Endodermal cell (in vitro differentiated cells): ENCODE data around the gene EVI2B. TPM values are rescaled to one million over a fixed set of nuclear protein-coding genes. Genes with fewer than 3 reads are reported as not detected.

Experiments used
- DNase-seq: peaks from one replicate; pipeline ENCODE4 v3.0.0-alpha.2; 2017
- H3K27ac ChIP-seq: 2 replicates; pipeline ENCODE4 v1.5.1; 2013; ENCODE audit warnings: mild to moderate bottlenecking, low read depth, low read length, moderate library complexity
- H3K27me3 ChIP-seq: 2 replicates; pipeline ENCODE4 v1.6.1; 2013; ENCODE audit warnings: mild to moderate bottlenecking, low read length, moderate library complexity; ENCODE audit not compliant: insufficient read depth, control insufficient read depth, poor library complexity, severe bottlenecking
- H3K36me3 ChIP-seq: 2 replicates; pipeline ENCODE4 v1.7.0; 2013; ENCODE audit warnings: mild to moderate bottlenecking, low read length, moderate library complexity; ENCODE audit not compliant: control insufficient read depth, insufficient read depth
- H3K4me1 ChIP-seq: one replicate; pipeline ENCODE4 v1.7.0; 2013; ENCODE audit warnings: low read length; ENCODE audit not compliant: control insufficient read depth, insufficient read depth
- H3K4me3 ChIP-seq: 2 replicates; pipeline ENCODE4 v1.5.1; 2013; ENCODE audit warnings: mild to moderate bottlenecking, low read length, moderate library complexity
- H3K9ac ChIP-seq: 2 replicates; pipeline ENCODE4 v1.6.1; 2013; ENCODE audit warnings: mild to moderate bottlenecking, low read length, moderate library complexity; ENCODE audit not compliant: poor library complexity, severe bottlenecking; ENCODE audit errors: extremely low read depth
- H3K9me3 ChIP-seq: 2 replicates; pipeline ENCODE4 v1.6.1; 2013; ENCODE audit warnings: mild to moderate bottlenecking, low read length, moderate library complexity; ENCODE audit not compliant: control insufficient read depth
- H3K27ac Mint-ChIP-seq: 2 replicates; pipeline ENCODE4 v1.8.0; 2020; ENCODE audit warnings: mixed read lengths
- H3K27me3 Mint-ChIP-seq: 2 replicates; pipeline ENCODE4 v1.8.0; 2021; ENCODE audit warnings: mild to moderate bottlenecking, mixed read lengths; ENCODE audit not compliant: insufficient read depth
- H3K36me3 Mint-ChIP-seq: 2 replicates; pipeline ENCODE4 v1.8.0; 2020; ENCODE audit warnings: low read depth, mixed read lengths
- H3K4me1 Mint-ChIP-seq: 2 replicates; pipeline ENCODE4 v1.8.0; 2020; ENCODE audit warnings: mixed read lengths
- H3K4me3 Mint-ChIP-seq: 2 replicates; pipeline ENCODE4 v1.8.0; 2020; ENCODE audit warnings: mild to moderate bottlenecking, moderate library complexity, mixed read lengths
- H3K9me3 Mint-ChIP-seq: 2 replicates; pipeline ENCODE4 v1.8.0; 2020; ENCODE audit warnings: mild to moderate bottlenecking, mixed read lengths
- CTCF ChIP-seq: fragments of 200-600 bp; sonication (generic); conservative IDR thresholded peaks from 2 replicates; pipeline ENCODE4 v1.5.0; 2021; ENCODE audit warnings: antibody characterized with exemption, mild to moderate bottlenecking
- WGBS, 2 experiments: methylation state at CpG; one replicate each; pipeline versions ENCODE4 v1.1.5 to v1.1.7; 2013; ENCODE audit warnings: missing lambda C conversion rate in 2 of 2, mixed read lengths in 1 of 2; ENCODE audit not compliant: insufficient coverage in 1 of 2, insufficient read length in 1 of 2; 5-methylcytosine and 5-hydroxymethylcytosine counted together
- total RNA-seq, 2 donors: library from RNA; stranded (reverse); fragmentation: NEBNext Ultra II Directional in 1 of 2; extraction: Animal tissue kit (Norgen Biotek cat#: 25700) in 1 of 2; gene quantifications; 2 replicates in 1 of 2; 3 replicates in 1 of 2; pipeline ENCODE4 v1.2.1, GENCODE V29; 2021

Gene EVI2B
- total RNA-seq, 2 donors from 2014 or later = not detected

DNA sequence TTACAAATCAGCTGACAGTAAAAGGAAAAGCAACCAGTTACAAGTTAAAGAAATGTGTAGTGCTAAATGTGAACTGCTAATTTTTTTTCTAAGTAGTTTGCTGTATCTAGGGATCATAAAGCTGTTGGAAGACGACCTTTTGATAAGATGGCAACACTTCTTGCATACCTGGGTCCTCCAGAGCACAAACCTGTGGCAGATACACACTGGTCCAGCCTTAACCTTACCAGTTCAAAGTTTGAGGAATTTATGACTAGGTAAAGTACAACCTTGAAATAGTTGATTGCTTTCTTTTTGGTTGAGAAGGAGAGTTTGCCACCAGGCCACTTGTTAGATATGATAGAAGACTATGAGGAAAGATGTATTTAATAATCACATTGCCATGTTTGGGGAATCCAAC is 52.3 kb downstream of the EVI2B start:
- H3K4me1 ChIP-seq = no peaks in the 10 kb centered on the region
- no peak overlapping the region for H3K4me3 Mint-ChIP-seq
- no peaks in the 10 kb centered on the region for H3K9me3 Mint-ChIP-seq
- H3K27ac ChIP-seq = no peak overlapping the region
- H3K4me3 ChIP-seq = no peak overlapping the region
- H3K36me3 ChIP-seq = peaks cover 58% of the 10 kb centered on the region
- no peak for TF ChIP-seq CTCF
- WGBS, 2 experiments = 73 to 100% methylated on average over 1 of the region's 1 CpG
- H3K4me1 Mint-ChIP-seq = no peaks in the 10 kb centered on the region
- H3K9ac ChIP-seq = no peak overlapping the region
- no peak overlapping the region for H3K27ac Mint-ChIP-seq
- no peaks in the 10 kb centered on the region for H3K9me3 ChIP-seq
- DNase-seq = no peak
- no peaks in the 10 kb centered on the region for H3K27me3 ChIP-seq
- peaks cover 43% of the 10 kb centered on the region for H3K36me3 Mint-ChIP-seq
- no peaks in the 10 kb centered on the region for H3K27me3 Mint-ChIP-seq

GRCh38 chr17:31260151-31260550 is 53.7 kb downstream of the EVI2B start:
- DNase-seq = no peak

GRCh38 chr17:31256936-31257335 is 56.9 kb downstream of the EVI2B start:
- WGBS, 2 experiments = 93 to 98% methylated on average over 2 to 3 of the region's 3 CpGs
- Histone ChIP-seq H3K36me3 (peaks cover 51% of the 10 kb centered on the region), H3K4me3 (no peak overlapping the region), H3K9ac (no peak overlapping the region), H3K27ac (no peak overlapping the region), H3K4me1 (no peaks in the 10 kb centered on the region), H3K27me3 (no peaks in the 10 kb centered on the region), H3K9me3 (no peaks in the 10 kb centered on the region)
- H3K27ac Mint-ChIP-seq = no peak overlapping the region
- no peak overlapping the region for H3K4me3 Mint-ChIP-seq
- H3K36me3 Mint-ChIP-seq = peaks cover 20% of the 10 kb centered on the region
- H3K9me3 Mint-ChIP-seq = no peaks in the 10 kb centered on the region
- H3K27me3 Mint-ChIP-seq = no peaks in the 10 kb centered on the region
- no peak for DNase-seq
- TF ChIP-seq CTCF = no peak
- no peaks in the 10 kb centered on the region for H3K4me1 Mint-ChIP-seq

More at GRCh38 chr17:31260151-31260550, 53.7 kb downstream of the EVI2B start:
- no peak overlapping the region for H3K4me3 Mint-ChIP-seq
- H3K36me3 Mint-ChIP-seq = peaks cover 29% of the 10 kb centered on the region
- H3K36me3 ChIP-seq = peaks cover 49% of the 10 kb centered on the region
- no peaks in the 10 kb centered on the region for H3K27me3 Mint-ChIP-seq
- no peaks in the 10 kb centered on the region for H3K9me3 ChIP-seq
- peak overlapping the region; percentile 26 for H3K27ac Mint-ChIP-seq
- H3K9me3 Mint-ChIP-seq = no peaks in the 10 kb centered on the region
- WGBS, 2 experiments = 93 to 100% methylated on average over 3 of the region's 3 CpGs
- H3K27ac ChIP-seq = no peak overlapping the region
- H3K4me3 ChIP-seq = no peak overlapping the region
- no peak overlapping the region for H3K9ac ChIP-seq
- no peaks in the 10 kb centered on the region for H3K4me1 Mint-ChIP-seq
- no peaks in the 10 kb centered on the region for H3K4me1 ChIP-seq
- TF ChIP-seq CTCF = no peak
- H3K27me3 ChIP-seq = no peaks in the 10 kb centered on the region
